Thyroid gland (tissue), 4 donors: Measurements from ENCODE around the gene ATXN3L. TPM values are rescaled to one million over a fixed set of nuclear protein-coding genes. Genes with fewer than 3 reads are reported as not detected.

Source experiments
- DNase-seq, 2 donors: peaks; one replicate each; pipeline ENCODE4 v3.0.0-alpha.2; 2019
- H3K27ac ChIP-seq, 3 donors: fragments of 200-600 bp; sonication (generic); 1 replicate in 2 of 3; 2 replicates in 1 of 3; pipeline ENCODE4 v1.5.1; 2016 to 2019; ENCODE audit warnings: mild to moderate bottlenecking in 1 of 3, moderate library complexity in 1 of 3
- H3K27me3 ChIP-seq: fragments of 200-600 bp; sonication (generic); one replicate; pipeline ENCODE4 v1.5.1; 2019
- H3K36me3 ChIP-seq, 2 donors: fragments of 200-600 bp; sonication (generic); one replicate each; pipeline ENCODE4 v1.5.1; 2016 to 2019
- H3K4me1 ChIP-seq, 2 donors: fragments of 200-600 bp; sonication (generic); one replicate each; pipeline ENCODE4 v1.5.1; 2017 to 2019
- H3K4me3 ChIP-seq, 3 donors: fragments of 200-600 bp; sonication (generic); replicated peaks in 1 of 3; 1 replicate in 2 of 3; 2 replicates in 1 of 3; pipeline ENCODE4 v1.5.1; 2016; ENCODE audit warnings: mild to moderate bottlenecking in 1 of 3
- H3K9me3 ChIP-seq: fragments of 200-600 bp; sonication (generic); one replicate; pipeline ENCODE4 v1.5.1; 2017
- POLR2A ChIP-seq, 2 donors: fragments of 450-650 bp; IDR thresholded peaks; one replicate each; pipeline ENCODE4 v1.6.1; 2017; ENCODE audit warnings: antibody characterized with exemption in 2 of 2, mild to moderate bottlenecking in 2 of 2, moderate library complexity in 1 of 2
- WGBS, 2 donors: methylation state at CpG; one replicate each; pipeline ENCODE4 v1.1.5; 2017; 5-methylcytosine and 5-hydroxymethylcytosine counted together
- intact Hi-C: fragments of 100-400 bp; cut with DNase I; formaldehyde crosslinking; loops from one replicate; pipeline ENCODE4 v1.15.1; 2023
- total RNA-seq, 4 donors: library from RNA; depleted of rRNA; stranded (reverse); fragments of >200 nt; gene quantifications; one replicate each; pipeline ENCODE4 v1.2.3, GENCODE V29; 2016
- TF ChIP-seq, protein P1 (sequence below), 6 experiments: fragments of 200-600 bp in 3 of 6; fragments of 450-650 bp in 3 of 6; sonication (generic) in 3 of 6; IDR thresholded peaks; one replicate each; pipeline ENCODE4 v1.5.1; 2016 to 2019; ENCODE audit warnings: antibody characterized with exemption in 6 of 6, mild to moderate bottlenecking in 2 of 6, inconsistent platforms in 1 of 6, moderate library complexity in 1 of 6

The ATXN3L gene
- total RNA-seq, 4 donors from 2014 or later = not detected

DNA sequence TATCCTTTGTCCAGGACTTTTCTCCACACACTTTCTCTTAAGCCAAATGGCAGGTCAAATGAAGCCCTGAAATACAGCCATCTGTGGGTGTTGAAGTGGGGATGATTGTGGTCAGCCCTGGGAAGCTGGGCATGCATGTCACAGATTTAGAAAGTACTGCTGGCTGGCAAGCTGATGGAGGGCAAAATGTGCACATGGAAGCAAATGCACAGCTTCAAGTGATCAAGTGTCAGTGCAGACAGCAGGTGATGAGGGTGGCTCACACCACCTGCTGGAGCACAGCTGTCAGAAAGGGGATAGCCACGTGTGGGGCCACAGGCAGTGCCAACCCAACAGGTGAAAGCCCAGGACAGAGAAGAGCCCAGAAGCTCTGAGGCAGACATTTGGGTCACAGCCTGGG is 40.3 kb upstream of the ATXN3L start:
- intact Hi-C loops = no loop called here
- TF ChIP-seq, protein P1, sequence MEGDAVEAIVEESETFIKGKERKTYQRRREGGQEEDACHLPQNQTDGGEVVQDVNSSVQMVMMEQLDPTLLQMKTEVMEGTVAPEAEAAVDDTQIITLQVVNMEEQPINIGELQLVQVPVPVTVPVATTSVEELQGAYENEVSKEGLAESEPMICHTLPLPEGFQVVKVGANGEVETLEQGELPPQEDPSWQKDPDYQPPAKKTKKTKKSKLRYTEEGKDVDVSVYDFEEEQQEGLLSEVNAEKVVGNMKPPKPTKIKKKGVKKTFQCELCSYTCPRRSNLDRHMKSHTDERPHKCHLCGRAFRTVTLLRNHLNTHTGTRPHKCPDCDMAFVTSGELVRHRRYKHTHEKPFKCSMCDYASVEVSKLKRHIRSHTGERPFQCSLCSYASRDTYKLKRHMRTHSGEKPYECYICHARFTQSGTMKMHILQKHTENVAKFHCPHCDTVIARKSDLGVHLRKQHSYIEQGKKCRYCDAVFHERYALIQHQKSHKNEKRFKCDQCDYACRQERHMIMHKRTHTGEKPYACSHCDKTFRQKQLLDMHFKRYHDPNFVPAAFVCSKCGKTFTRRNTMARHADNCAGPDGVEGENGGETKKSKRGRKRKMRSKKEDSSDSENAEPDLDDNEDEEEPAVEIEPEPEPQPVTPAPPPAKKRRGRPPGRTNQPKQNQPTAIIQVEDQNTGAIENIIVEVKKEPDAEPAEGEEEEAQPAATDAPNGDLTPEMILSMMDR (IDR thresholded peaks at IDR 0.05) = no peak
- TF ChIP-seq POLR2A (IDR thresholded peaks at IDR 0.05) = no peak
- H3K4me1 ChIP-seq = no peaks in the 10 kb centered on the region
- no peak overlapping the region for H3K27ac ChIP-seq
- H3K4me3 ChIP-seq = no peak overlapping the region
- 57% methylated on average over 1 of the region's 1 CpG; no CpG with 5 or more reads in 1 of the 2 donors for WGBS, 2 donors
- DNase-seq = no peak
- no peaks in the 10 kb centered on the region for H3K9me3 ChIP-seq
- H3K36me3 ChIP-seq = no peaks in the 10 kb centered on the region
- H3K27me3 ChIP-seq = no peaks in the 10 kb centered on the region

DNA sequence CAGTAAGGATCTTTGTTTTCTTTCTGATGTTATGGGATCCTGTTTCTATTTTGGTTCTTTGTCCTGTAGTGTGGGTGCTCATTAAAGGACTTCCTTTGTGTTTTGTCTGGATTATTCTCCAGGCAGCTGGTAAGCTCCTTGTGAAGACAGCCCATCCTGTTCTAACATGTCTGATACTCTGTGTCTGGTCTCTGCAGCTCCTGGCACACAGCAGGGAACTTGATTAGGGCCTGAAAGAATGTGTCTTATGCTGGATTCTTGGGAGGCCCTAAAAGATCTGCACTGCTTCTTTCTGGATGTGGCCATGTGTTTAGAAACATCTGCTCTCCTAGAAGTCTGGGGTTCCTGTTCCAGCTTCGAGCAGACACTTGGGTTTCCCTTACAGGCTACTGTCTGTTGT is 38.1 kb upstream of the ATXN3L start:
- H3K27me3 ChIP-seq = no peaks in the 10 kb centered on the region
- 75 to 89% methylated on average over 1 of the region's 1 CpG for WGBS, 2 donors
- no peaks in the 10 kb centered on the region for H3K36me3 ChIP-seq
- intact Hi-C loops = no loop called here
- no peak for TF ChIP-seq POLR2A (IDR thresholded peaks at IDR 0.05)
- TF ChIP-seq, protein P1 (IDR thresholded peaks at IDR 0.05) = no peak
- no peaks in the 10 kb centered on the region for H3K4me1 ChIP-seq
- no peaks in the 10 kb centered on the region for H3K9me3 ChIP-seq
- no peak for DNase-seq
- H3K4me3 ChIP-seq = no peak overlapping the region
- no peak overlapping the region for H3K27ac ChIP-seq

DNA sequence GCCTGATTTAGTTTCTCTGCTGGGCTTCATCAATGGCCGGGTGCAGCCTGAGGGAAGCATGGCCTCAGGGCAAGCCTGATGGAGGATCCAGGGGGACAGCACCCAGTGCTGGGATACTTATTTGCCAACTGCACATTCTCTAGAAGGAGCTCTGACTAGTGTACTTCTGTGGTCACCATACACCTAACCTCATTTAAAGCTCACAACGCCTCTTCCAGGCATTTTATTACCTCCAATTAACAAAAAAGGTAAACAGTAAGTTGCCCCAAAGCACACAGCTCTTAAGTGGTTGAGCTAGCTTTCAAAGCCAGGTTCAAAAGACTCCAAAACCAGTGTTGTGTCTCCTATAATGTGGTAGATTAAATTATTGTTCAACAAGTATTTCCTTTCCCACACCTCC is 26.8 kb upstream of the ATXN3L start:
- H3K27me3 ChIP-seq = no peaks in the 10 kb centered on the region
- no peak overlapping the region for H3K4me3 ChIP-seq
- no peak for DNase-seq
- no peaks in the 10 kb centered on the region for H3K4me1 ChIP-seq
- TF ChIP-seq, protein P1 (IDR thresholded peaks at IDR 0.05) = no peak
- TF ChIP-seq POLR2A (IDR thresholded peaks at IDR 0.05) = no peak
- 88 to 92% methylated on average over 2 of the region's 2 CpGs for WGBS, 2 donors
- no peak overlapping the region for H3K27ac ChIP-seq
- intact Hi-C loops = no loop called here
- H3K9me3 ChIP-seq = no peaks in the 10 kb centered on the region
- no peaks in the 10 kb centered on the region for H3K36me3 ChIP-seq

DNA sequence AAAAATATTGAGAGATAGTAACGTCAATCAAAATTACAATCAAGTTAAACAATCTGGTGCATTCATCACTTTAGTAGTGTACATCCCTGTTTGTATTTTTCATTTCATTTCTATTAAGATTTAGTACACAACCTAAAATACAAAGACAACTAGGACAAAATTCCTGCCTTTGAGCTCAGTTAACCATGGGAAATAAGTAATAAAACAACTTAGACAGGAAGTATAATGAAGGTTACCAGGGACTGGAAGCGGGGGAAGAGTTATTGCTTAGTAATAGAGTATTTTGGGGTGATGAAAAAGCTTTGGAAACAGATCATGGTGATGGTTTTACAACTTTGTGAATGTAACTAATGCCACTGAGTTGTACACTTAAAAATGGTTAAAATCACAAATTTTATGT is 25.6 kb upstream of the ATXN3L start:
- no peaks in the 10 kb centered on the region for H3K4me1 ChIP-seq
- no peak overlapping the region for H3K4me3 ChIP-seq
- H3K36me3 ChIP-seq = no peaks in the 10 kb centered on the region
- intact Hi-C loops = no loop called here
- DNase-seq = no peak
- no peaks in the 10 kb centered on the region for H3K9me3 ChIP-seq
- WGBS, 2 donors = 92 to 96% methylated on average over 2 of the region's 2 CpGs
- no peaks in the 10 kb centered on the region for H3K27me3 ChIP-seq
- TF ChIP-seq, protein P1 (IDR thresholded peaks at IDR 0.05) = no peak
- TF ChIP-seq POLR2A (IDR thresholded peaks at IDR 0.05) = no peak
- H3K27ac ChIP-seq = no peak overlapping the region

DNA sequence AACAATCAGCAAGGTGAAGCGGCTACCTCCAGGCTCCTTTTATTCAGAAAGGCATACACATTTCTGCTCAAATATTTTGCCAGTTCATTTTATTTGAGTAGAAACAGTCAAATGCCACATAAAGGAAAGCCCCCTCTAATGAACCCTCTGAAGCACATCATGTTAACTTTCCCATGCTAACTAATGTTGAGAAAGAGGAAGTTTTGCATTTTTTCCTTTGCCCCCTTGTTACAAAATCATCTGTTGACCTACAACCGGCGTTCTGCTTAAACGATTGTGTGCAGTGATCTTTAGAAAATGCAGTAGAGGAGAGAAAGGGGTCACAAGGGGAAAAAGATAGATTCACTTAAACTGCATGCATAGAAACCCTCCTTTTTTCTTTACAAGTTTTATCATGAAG is 25.2 kb upstream of the ATXN3L start:
- DNase-seq = no peak
- Histone ChIP-seq H3K27ac (no peak overlapping the region), H3K27me3 (no peaks in the 10 kb centered on the region), H3K4me3 (no peak overlapping the region), H3K36me3 (no peaks in the 10 kb centered on the region), H3K4me1 (no peaks in the 10 kb centered on the region), H3K9me3 (no peaks in the 10 kb centered on the region)
- TF ChIP-seq, protein P1 (IDR thresholded peaks at IDR 0.05) = no peak
- no peak for TF ChIP-seq POLR2A (IDR thresholded peaks at IDR 0.05)
- intact Hi-C loops = no loop called here
- 52 to 56% methylated on average over 4 of the region's 4 CpGs for WGBS, 2 donors
